NT2/D1 (cell line): Measurements from ENCODE around the gene ZNF23.

Experiments
- DNase-seq: peaks from one replicate; pipeline ENCODE4 v3.0.0-alpha.2; 2011; ENCODE audit warnings: low read depth, low spot score
- H3K27me3 ChIP-seq: 2 replicates; pipeline ENCODE4 v1.6.0; 2011; ENCODE audit warnings: mild to moderate bottlenecking; ENCODE audit not compliant: insufficient read length, insufficient read depth
- H3K36me3 ChIP-seq: 2 replicates; pipeline ENCODE4 v1.6.1; 2011; ENCODE audit warnings: mild to moderate bottlenecking, low read length, mixed read lengths; ENCODE audit not compliant: insufficient read depth, insufficient read length
- H3K4me1 ChIP-seq: 2 replicates; pipeline ENCODE4 v1.5.1; 2011; ENCODE audit not compliant: insufficient read depth, insufficient read length
- H3K4me3 ChIP-seq: 2 replicates; pipeline ENCODE4 v1.5.1; 2011; ENCODE audit warnings: low read depth; ENCODE audit not compliant: insufficient read length
- H3K9ac ChIP-seq: 2 replicates; pipeline ENCODE4 v1.6.0; 2011; ENCODE audit warnings: low read depth; ENCODE audit not compliant: insufficient read length
- H3K9me3 ChIP-seq: 2 replicates; pipeline ENCODE4 v1.5.1; 2011; ENCODE audit warnings: mild to moderate bottlenecking, low read length; ENCODE audit not compliant: insufficient read depth
- SUZ12 ChIP-seq: IDR thresholded peaks from 2 replicates; pipeline ENCODE4 v1.6.1; 2011; ENCODE audit not compliant: insufficient read length, insufficient read depth; ENCODE audit errors: extremely low read depth
- YY1 ChIP-seq: IDR thresholded peaks from 2 replicates; pipeline ENCODE4 v1.6.1; 2011; ENCODE audit not compliant: insufficient read length, insufficient read depth
- ZNF274 ChIP-seq: IDR thresholded peaks from 2 replicates; pipeline ENCODE4 v1.6.1; 2011; ENCODE audit warnings: mild to moderate bottlenecking, low read depth, low read length

Gene ZNF23

GRCh38 chr16:71482569-71482968, 20.5 kb upstream of the ZNF23 start:
- H3K27me3 ChIP-seq = no peaks in the 10 kb centered on the region
- no peaks in the 10 kb centered on the region for H3K4me1 ChIP-seq
- no peak overlapping the region for H3K4me3 ChIP-seq
- TF ChIP-seq YY1 (no peak), SUZ12 (no peak), ZNF274 (no peak)
- H3K36me3 ChIP-seq = peaks cover 14% of the 10 kb centered on the region
- H3K9me3 ChIP-seq = no peaks in the 10 kb centered on the region
- DNase-seq = no peak
- no peak overlapping the region for H3K9ac ChIP-seq

GRCh38 chr16:71480956-71481355, 18.9 kb upstream of the ZNF23 start:
- H3K36me3 ChIP-seq = peaks cover 22% of the 10 kb centered on the region
- DNase-seq = no peak
- no peaks in the 10 kb centered on the region for H3K9me3 ChIP-seq
- no peaks in the 10 kb centered on the region for H3K27me3 ChIP-seq
- no peak overlapping the region for H3K4me3 ChIP-seq
- no peak for TF ChIP-seq YY1
- no peak overlapping the region for H3K9ac ChIP-seq
- H3K4me1 ChIP-seq = no peaks in the 10 kb centered on the region

- Histone ChIP-seq H3K4me3 (no peak overlapping the region), H3K9ac (no peak overlapping the region), H3K36me3 (peaks cover 33% of the 10 kb centered on the region), H3K9me3 (no peaks in the 10 kb centered on the region), H3K27me3 (no peaks in the 10 kb centered on the region), H3K4me1 (no peaks in the 10 kb centered on the region)
- TF ChIP-seq SUZ12 = no peak
- TF ChIP-seq YY1 = no peak
- no peak for TF ChIP-seq ZNF274
- DNase-seq = peak; percentile 20
Measured at GRCh38 chr16:71479420-71479819, 17.4 kb upstream of the ZNF23 start.

- Histone ChIP-seq H3K4me3 (no peak overlapping the region), H3K4me1 (no peaks in the 10 kb centered on the region), H3K36me3 (peaks cover 36% of the 10 kb centered on the region), H3K27me3 (no peaks in the 10 kb centered on the region), H3K9me3 (no peaks in the 10 kb centered on the region), H3K9ac (no peak overlapping the region)
- DNase-seq = no peak
- TF ChIP-seq YY1 = no peak
- TF ChIP-seq SUZ12 = no peak
- TF ChIP-seq ZNF274 = no peak
Measured at GRCh38 chr16:71476457-71477124, 14.5 kb upstream of the ZNF23 start.

- TF ChIP-seq SUZ12 (no peak), ZNF274 (no peak), YY1 (no peak)
- H3K4me1 ChIP-seq = no peaks in the 10 kb centered on the region
- DNase-seq = no peak
- no peaks in the 10 kb centered on the region for H3K9me3 ChIP-seq
- peaks cover 36% of the 10 kb centered on the region for H3K36me3 ChIP-seq
- H3K4me3 ChIP-seq = no peak overlapping the region
- H3K27me3 ChIP-seq = no peaks in the 10 kb centered on the region
- H3K9ac ChIP-seq = no peak overlapping the region
Measured at GRCh38 chr16:71474864-71475263, 12.8 kb upstream of the ZNF23 start.

- no peak for DNase-seq
- Histone ChIP-seq H3K4me3 (no peak overlapping the region), H3K9ac (no peak overlapping the region), H3K9me3 (no peaks in the 10 kb centered on the region), H3K36me3 (peaks cover 35% of the 10 kb centered on the region), H3K27me3 (no peaks in the 10 kb centered on the region), H3K4me1 (no peaks in the 10 kb centered on the region)
- TF ChIP-seq ZNF274 = no peak
- TF ChIP-seq YY1 = no peak
- no peak for TF ChIP-seq SUZ12
Measured at GRCh38 chr16:71473891-71474290, 11.8 kb upstream of the ZNF23 start.

GRCh38 chr16:71472931-71473330, 10.9 kb upstream of the ZNF23 start:
- Histone ChIP-seq H3K36me3 (peaks cover 26% of the 10 kb centered on the region), H3K9me3 (no peaks in the 10 kb centered on the region), H3K4me3 (no peak overlapping the region), H3K4me1 (no peaks in the 10 kb centered on the region), H3K27me3 (no peaks in the 10 kb centered on the region), H3K9ac (no peak overlapping the region)
- no peak for DNase-seq
- TF ChIP-seq YY1 = no peak
- no peak for TF ChIP-seq ZNF274
- no peak for TF ChIP-seq SUZ12
